ENCODE data around the gene CCDC27.

CCDC27 gene

DNA sequence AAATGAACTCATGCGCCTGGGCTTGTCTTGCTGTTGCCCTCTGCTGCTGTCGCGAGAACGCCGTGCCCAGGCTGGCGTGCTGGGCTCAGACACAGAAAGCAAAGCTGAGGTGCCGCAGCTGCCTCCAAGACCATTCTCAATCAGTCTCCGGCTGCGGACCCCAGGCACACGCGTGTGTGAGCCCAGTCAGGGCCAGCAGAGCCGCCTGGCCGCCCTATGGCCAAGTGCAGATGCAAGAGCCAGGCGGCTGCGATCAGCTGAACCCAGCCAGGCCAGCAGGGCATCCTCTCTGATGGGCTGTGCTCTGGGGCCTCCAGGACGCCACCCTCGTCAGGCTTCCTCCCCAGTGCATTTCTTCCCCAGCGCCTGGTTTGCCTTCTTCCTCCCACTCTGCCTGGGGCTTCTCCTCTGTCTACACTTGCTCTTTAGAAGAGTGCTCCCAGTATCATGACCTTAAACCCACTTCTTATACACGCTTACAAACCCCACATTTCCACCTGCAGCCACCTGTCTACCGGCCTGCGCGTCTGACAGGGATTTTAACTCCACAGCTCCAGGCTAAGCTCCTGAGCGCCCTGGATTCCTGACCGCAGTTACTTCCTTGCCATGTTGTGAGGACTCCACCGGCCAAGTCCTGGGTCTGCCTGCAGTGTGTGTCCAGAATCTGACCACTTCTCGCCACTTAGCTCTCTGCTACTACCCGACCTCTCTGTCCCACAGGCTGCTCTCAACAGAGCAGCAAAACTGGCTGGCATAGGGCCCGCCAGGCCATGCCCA is 65.8 kb downstream of the CCDC27 start:
- DNase-seq (ENCODE audit: low read depth in 2 of 2), result no peak

DNA sequence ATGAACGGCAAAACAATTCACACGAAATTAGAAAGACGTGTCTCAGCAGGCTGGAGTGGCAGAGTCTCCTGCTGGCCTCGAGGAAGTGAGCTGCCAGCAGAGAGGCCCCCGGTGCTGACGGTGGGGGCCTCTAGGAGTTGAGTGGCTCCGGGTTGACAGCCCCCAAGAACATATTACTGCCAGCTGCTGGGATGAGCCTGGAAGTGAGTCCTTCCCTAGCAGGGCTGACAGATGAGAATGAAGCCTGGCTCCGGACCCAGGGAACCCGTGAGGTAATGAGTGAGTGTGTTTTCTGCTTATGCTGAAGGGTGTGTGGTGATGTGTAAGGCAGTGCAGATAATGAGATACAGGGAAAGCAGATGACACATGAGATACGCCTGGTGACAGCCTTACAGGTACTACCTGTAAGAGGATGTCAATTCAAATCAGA is 67.5 kb downstream of the CCDC27 start:
- DNase-seq (ENCODE audit: low read depth in 2 of 2), result no peak

DNA sequence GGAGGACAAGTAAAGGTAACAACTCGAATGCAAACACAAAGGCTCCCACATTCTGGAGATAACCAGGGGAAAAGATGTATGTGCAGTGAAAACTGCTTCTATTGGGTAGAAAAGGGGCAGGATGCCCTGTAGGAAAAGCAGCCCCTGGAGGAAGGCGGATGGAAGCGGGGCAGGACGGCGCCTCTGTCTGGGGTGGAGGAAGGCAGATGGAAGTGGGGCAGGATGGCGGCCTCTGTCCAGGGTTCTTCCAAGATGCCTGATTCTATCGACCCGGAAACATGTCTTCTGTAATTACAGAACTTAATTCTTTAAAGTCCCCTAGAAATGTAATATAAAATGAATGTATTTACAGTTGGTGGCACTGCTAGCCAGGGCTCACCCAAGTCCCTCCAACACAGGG is 68.1 kb downstream of the CCDC27 start:
- no peak for DNase-seq (ENCODE audit: low read depth in 2 of 2)

DNA sequence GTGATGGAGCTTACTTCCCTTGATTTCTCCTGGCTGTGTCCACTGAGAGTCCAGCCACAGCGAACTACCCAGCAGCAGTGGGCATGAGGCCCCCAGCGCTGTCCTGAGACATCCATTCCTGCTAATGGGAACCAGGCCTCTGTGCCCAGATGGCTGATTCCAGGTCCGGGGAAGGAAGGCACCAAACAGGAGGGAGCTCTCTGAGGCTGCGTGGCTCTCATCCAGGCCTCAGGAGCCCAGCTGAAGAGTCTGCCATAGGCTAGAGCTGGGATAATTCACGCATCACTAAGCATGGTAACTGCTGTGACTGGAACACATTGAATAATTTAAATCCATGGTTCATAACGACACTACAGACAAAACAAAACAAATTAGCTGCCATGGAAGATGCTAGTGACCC is 68.8 kb downstream of the CCDC27 start:
- no peak for DNase-seq (ENCODE audit: low read depth in 2 of 2)

Measured in stimulated activated CD8-positive, alpha-beta memory T cell treated with anti-CD3 and anti-CD28 coated beads, Interleukin-7, amount 100 ng/mL, for 4 hours (primary cell).